ENCODE results near the gene CDON. TPM values are rescaled to one million over a fixed set of nuclear protein-coding genes. Genes with fewer than 3 reads are reported as not detected.

CDON gene
- total and polyA plus RNA-seq, 2 donors from 2014 or later: 0.45 to 4.0 TPM

GRCh38 chr11:125950696-125951651 is 111.7 kb downstream of the CDON start:
- peak in 2 of 5 donors; percentile 32 to 77 for DNase-seq
- FAIRE-seq: no peak
- H3K9ac ChIP-seq (ENCODE audit: low read length in 3 of 3): no peak overlapping the region
- no peaks in the 10 kb centered on the region for H3K4me1 ChIP-seq (ENCODE audit: control insufficient read depth in 2 of 3, insufficient read depth in 2 of 3, low read depth in 1 of 3, low read length in 3 of 3)
- intact Hi-C loops (cut with DNase I): no loop called here
- H3K9me3 ChIP-seq (ENCODE audit: control insufficient read depth in 2 of 3, insufficient read depth in 1 of 3, low read length in 3 of 3): no peaks in the 10 kb centered on the region
- H3K36me3 ChIP-seq (ENCODE audit: control insufficient read depth in 2 of 3, insufficient read depth in 3 of 3, low read length in 3 of 3): no peaks in the 10 kb centered on the region
- no peak overlapping the region for H3K27ac ChIP-seq (ENCODE audit: low read depth in 2 of 2, low read length in 2 of 2)
- H3K4me3 ChIP-seq (ENCODE audit: low read length in 3 of 3): no peak overlapping the region
- no peaks in the 10 kb centered on the region for H3K27me3 ChIP-seq (ENCODE audit: control insufficient read depth, insufficient read depth, low read length)
- TF ChIP-seq, protein P1, sequence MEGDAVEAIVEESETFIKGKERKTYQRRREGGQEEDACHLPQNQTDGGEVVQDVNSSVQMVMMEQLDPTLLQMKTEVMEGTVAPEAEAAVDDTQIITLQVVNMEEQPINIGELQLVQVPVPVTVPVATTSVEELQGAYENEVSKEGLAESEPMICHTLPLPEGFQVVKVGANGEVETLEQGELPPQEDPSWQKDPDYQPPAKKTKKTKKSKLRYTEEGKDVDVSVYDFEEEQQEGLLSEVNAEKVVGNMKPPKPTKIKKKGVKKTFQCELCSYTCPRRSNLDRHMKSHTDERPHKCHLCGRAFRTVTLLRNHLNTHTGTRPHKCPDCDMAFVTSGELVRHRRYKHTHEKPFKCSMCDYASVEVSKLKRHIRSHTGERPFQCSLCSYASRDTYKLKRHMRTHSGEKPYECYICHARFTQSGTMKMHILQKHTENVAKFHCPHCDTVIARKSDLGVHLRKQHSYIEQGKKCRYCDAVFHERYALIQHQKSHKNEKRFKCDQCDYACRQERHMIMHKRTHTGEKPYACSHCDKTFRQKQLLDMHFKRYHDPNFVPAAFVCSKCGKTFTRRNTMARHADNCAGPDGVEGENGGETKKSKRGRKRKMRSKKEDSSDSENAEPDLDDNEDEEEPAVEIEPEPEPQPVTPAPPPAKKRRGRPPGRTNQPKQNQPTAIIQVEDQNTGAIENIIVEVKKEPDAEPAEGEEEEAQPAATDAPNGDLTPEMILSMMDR (IDR thresholded peaks at IDR 0.05; ENCODE audit: borderline replicate concordance, extremely low read depth, insufficient read depth): no peak

DNA sequence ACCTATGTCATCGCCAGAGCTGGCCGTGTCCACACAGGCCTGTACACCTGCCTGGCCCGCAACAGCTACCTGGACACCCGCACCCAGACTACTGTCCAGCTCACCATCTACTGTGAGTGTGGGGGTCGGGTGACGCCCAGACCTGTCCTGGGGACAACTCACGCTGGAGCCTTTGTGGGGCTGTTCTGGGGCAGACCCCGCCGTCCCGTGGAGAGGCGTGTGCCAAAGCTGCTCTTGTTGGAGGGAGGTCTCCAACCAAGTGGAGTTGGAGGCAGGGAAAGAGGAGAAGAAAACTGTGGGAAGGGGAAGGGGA is 112.5 kb downstream of the CDON start:
- DNase-seq (no peak), FAIRE-seq (no peak)
- Histone ChIP-seq H3K4me3 (ENCODE audit: low read length in 3 of 3) (no peak overlapping the region), H3K9me3 (ENCODE audit: control insufficient read depth in 2 of 3, insufficient read depth in 1 of 3, low read length in 3 of 3) (no peaks in the 10 kb centered on the region), H3K36me3 (ENCODE audit: control insufficient read depth in 2 of 3, insufficient read depth in 3 of 3, low read length in 3 of 3) (no peaks in the 10 kb centered on the region), H3K27me3 (ENCODE audit: control insufficient read depth, insufficient read depth, low read length) (no peaks in the 10 kb centered on the region), H3K4me1 (ENCODE audit: control insufficient read depth in 2 of 3, insufficient read depth in 2 of 3, low read depth in 1 of 3, low read length in 3 of 3) (no peaks in the 10 kb centered on the region), H3K27ac (ENCODE audit: low read depth in 2 of 2, low read length in 2 of 2) (no peak overlapping the region), H3K9ac (ENCODE audit: low read length in 3 of 3) (no peak overlapping the region)
- TF ChIP-seq, protein P1 (IDR thresholded peaks at IDR 0.05; ENCODE audit: borderline replicate concordance, extremely low read depth, insufficient read depth): no peak
- intact Hi-C loops (cut with DNase I): no loop called here

- H3K27ac ChIP-seq (ENCODE audit: low read depth in 2 of 2, low read length in 2 of 2): no peak overlapping the region
- no peaks in the 10 kb centered on the region for H3K36me3 ChIP-seq (ENCODE audit: control insufficient read depth in 2 of 3, insufficient read depth in 3 of 3, low read length in 3 of 3)
- no peak for FAIRE-seq
- H3K4me3 ChIP-seq (ENCODE audit: low read length in 3 of 3): no peak overlapping the region
- H3K27me3 ChIP-seq (ENCODE audit: control insufficient read depth, insufficient read depth, low read length): no peaks in the 10 kb centered on the region
- H3K9ac ChIP-seq (ENCODE audit: low read length in 3 of 3): no peak overlapping the region
- no peaks in the 10 kb centered on the region for H3K4me1 ChIP-seq (ENCODE audit: control insufficient read depth in 2 of 3, insufficient read depth in 2 of 3, low read depth in 1 of 3, low read length in 3 of 3)
- no peak for DNase-seq
- intact Hi-C loops (cut with DNase I): no loop called here
- TF ChIP-seq, protein P1 (IDR thresholded peaks at IDR 0.05; ENCODE audit: borderline replicate concordance, extremely low read depth, insufficient read depth): no peak
- no peaks in the 10 kb centered on the region for H3K9me3 ChIP-seq (ENCODE audit: control insufficient read depth in 2 of 3, insufficient read depth in 1 of 3, low read length in 3 of 3)
Measured at GRCh38 chr11:125949271-125950177, 113.1 kb downstream of the CDON start.
